ENCODE measurements around the gene LRTM1.

The LRTM1 gene

GRCh38 chr3:54915181-54915580, 12.7 kb downstream of the LRTM1 start:
- TF ChIP-seq CTCF (IDR thresholded peaks at IDR 0.05; ENCODE audit: low read depth, low read length, missing control alignments), result no peak
- no peak for DNase-seq (ENCODE audit: extremely low read depth, low read depth)
- H3K4me3 ChIP-seq (replicated peaks; ENCODE audit: low read depth, low read length), result no peak overlapping the region

- TF ChIP-seq CTCF (IDR thresholded peaks at IDR 0.05; ENCODE audit: low read depth, low read length, missing control alignments), result no peak
- DNase-seq (ENCODE audit: extremely low read depth, low read depth), result no peak
- H3K4me3 ChIP-seq (replicated peaks; ENCODE audit: low read depth, low read length), result no peak overlapping the region
These were observed 13.7 kb downstream of the LRTM1 start for GRCh38 chr3:54914180-54914579.

- TF ChIP-seq CTCF (IDR thresholded peaks at IDR 0.05; ENCODE audit: low read depth, low read length, missing control alignments), result no peak
- no peak overlapping the region for H3K4me3 ChIP-seq (replicated peaks; ENCODE audit: low read depth, low read length)
- DNase-seq (ENCODE audit: extremely low read depth, low read depth), result no peak
These were observed 18.7 kb downstream of the LRTM1 start for GRCh38 chr3:54909191-54909590.

GRCh38 chr3:54906763-54907162, 21.1 kb downstream of the LRTM1 start:
- no peak overlapping the region for H3K4me3 ChIP-seq (replicated peaks; ENCODE audit: low read depth, low read length)
- no peak for DNase-seq (ENCODE audit: extremely low read depth, low read depth)
- TF ChIP-seq CTCF (IDR thresholded peaks at IDR 0.05; ENCODE audit: low read depth, low read length, missing control alignments), result no peak

- H3K4me3 ChIP-seq (replicated peaks; ENCODE audit: low read depth, low read length), result no peak overlapping the region
- no peak for TF ChIP-seq CTCF (IDR thresholded peaks at IDR 0.05; ENCODE audit: low read depth, low read length, missing control alignments)
- DNase-seq (ENCODE audit: extremely low read depth, low read depth), result no peak
These were observed 21.9 kb downstream of the LRTM1 start for GRCh38 chr3:54905920-54906319.

GRCh38 chr3:54905261-54905888, 22.5 kb downstream of the LRTM1 start:
- no peak for TF ChIP-seq CTCF (IDR thresholded peaks at IDR 0.05; ENCODE audit: low read depth, low read length, missing control alignments)
- no peak overlapping the region for H3K4me3 ChIP-seq (replicated peaks; ENCODE audit: low read depth, low read length)
- no peak for DNase-seq (ENCODE audit: extremely low read depth, low read depth)
